COLO829 (cell line): ENCODE results near the gene WFIKKN2.
"Not testable (repeated sequence)": the region's sequence is repeated elsewhere in the genome, so short reads cannot be mapped to it uniquely, and the experiment has no call there.

ENCODE experiments used
- DNase-seq: peaks from one replicate; pipeline ENCODE4 v3.0.0; 2012; ENCODE audit warnings: low spot score

WFIKKN2 gene

DNA sequence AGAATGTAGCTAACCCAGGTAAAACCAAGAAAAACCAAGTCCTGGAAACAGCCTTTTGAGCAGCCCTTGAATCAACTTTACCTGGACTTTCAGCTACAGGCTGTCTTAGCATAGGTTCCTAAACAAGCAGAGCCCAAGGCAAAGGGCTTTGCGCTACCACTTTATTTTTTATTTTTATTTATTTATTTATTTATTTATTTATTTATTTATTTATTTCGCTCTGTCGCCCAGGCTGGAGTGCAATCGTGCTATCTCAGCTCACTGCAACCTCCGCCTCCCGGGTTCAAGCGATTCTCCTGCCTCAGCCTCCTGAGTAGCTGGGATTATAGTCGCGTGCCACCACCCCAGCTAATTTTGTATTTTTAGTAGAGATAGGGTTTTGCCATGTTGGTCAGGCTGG, 41.7 kb downstream of the WFIKKN2 start:
- not testable (repeated sequence) for DNase-seq

DNA sequence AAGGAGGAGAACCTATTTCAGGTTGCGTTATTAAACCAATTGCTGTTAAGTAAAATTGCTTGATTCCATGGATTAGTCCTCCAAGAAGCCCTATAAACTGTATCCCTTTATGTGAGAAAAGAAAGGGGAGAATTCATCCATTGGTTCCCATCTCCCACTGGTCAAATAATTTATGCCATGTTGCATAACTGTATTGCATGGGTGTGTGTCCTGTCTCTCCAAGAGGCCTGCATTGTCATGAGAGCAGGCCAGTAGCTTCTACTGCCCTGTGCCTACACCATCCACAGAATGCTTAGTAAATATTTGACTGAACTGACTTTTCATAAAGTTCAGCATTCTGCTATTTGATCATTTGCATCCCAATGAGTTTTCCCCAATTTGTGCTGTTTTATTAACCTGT, 42.5 kb downstream of the WFIKKN2 start:
- no peak for DNase-seq

GRCh38 chr17:50879086-50879485, 43.7 kb downstream of the WFIKKN2 start:
- no peak for DNase-seq

DNA sequence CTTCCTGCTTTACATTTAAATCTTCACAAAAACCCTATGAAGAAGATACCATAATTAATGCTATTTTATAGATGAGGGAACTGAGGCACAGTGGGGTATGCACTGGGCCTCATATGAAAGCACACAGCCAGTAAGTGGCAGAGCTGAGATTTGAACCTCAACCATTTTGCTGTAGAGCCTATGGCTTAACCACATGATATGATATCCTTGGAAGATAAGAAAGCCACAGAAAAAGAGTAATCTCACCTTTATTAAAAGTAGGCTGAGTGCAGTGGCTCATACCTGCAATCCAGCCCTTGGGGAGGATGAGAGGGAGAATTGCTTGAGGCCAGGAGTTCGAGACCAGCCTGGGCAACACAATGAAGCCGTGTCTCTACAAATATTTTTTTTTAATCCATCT, 45.8 kb downstream of the WFIKKN2 start:
- no peak for DNase-seq

GRCh38 chr17:50882851-50883250, 47.5 kb downstream of the WFIKKN2 start:
- DNase-seq = no peak

DNA sequence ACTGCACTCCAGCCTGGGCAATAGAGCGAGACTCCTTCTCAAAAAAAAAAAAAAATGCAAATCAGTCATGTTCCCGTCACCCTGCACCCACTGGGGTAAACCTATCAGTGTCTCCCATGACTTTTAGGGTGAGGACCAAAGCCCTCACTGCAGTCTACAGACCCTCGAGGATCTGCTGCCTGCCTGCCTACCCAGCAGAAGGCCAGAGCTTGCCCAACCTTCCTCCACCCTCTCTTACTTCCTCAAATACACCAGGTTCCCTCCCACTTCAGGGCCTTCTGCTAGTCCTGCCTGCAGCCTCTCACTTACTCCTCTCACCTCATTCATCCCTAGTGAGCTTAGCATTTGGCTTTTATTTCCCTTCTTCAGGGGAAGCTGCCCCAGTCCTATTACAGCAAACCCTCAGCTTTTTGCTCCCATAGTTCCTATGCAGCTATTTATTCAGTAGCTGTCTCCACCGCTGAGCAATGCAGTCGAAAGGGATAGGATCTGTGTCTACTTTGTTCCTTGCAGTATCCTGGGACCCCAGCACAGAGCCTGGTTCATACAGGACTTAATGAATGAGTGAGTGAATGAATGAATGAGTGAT, 48.6 kb downstream of the WFIKKN2 start:
- no peak for DNase-seq

GRCh38 chr17:50884439-50885311, 49.3 kb downstream of the WFIKKN2 start:
- DNase-seq = no peak

DNA sequence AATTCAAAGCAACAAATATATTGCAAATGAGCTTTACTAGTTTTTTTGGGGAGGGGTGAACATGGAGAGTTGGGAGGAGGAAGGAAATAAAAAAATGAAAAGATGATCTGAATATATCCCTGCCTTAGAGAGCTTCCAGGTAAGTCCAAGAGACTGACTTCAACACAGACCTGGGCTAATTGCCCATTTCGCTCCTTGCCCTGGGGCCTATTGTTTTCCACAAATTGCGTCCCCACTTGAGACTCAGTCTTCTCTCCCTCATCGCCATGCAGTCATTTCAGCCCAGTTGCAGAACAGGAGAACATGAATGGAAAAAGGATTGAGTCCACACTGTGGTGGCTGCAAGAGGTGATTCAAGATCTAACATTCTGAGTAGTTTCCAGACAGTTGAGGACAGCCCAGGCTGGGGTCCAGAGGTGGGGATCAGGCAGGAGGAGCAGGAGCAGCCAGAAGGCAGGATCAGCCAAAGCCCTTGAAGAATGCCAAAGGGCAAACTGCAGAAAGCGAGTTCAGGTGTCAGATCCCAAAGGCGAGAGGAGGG, 52.4 kb downstream of the WFIKKN2 start:
- no peak for DNase-seq

GRCh38 chr17:50889528-50890118, 54.2 kb downstream of the WFIKKN2 start:
- DNase-seq = no peak

- DNase-seq = no peak
Measured at GRCh38 chr17:50890675-50891516, 55.5 kb downstream of the WFIKKN2 start.

DNA sequence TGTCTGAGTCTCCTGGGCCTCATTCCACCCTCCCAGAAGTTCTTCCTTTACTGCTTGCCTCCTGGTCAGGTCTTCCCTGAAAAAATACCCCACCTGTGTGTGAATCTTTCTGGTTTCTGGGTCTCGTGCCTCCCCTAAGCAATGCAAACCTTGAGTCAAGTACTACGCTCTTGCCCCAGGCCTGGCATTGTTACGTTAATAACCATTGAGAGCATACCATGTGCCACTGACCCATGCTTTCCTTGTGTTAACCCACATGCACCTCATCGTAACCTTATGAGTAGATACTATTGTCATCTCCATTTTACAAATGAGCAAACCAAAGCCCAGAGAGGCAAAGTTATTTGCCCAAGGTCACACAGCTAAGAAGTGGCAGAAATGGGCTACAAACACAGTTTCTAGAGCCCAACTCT, 56.2 kb downstream of the WFIKKN2 start:
- no peak for DNase-seq
